HG03064 (cell line): ENCODE results near the gene IGDCC3.
A peak's percentile ranks its signal among the peaks of the same experiment; 100 is the strongest.

Experiments used
- ATAC-seq: cut with Tn5 transposase; IDR thresholded peaks from one replicate; pipeline ENCODE4 v1.9.1; 2021; ENCODE audit warnings: low read depth; ENCODE audit not compliant: unreplicated experiment

IGDCC3 gene

DNA sequence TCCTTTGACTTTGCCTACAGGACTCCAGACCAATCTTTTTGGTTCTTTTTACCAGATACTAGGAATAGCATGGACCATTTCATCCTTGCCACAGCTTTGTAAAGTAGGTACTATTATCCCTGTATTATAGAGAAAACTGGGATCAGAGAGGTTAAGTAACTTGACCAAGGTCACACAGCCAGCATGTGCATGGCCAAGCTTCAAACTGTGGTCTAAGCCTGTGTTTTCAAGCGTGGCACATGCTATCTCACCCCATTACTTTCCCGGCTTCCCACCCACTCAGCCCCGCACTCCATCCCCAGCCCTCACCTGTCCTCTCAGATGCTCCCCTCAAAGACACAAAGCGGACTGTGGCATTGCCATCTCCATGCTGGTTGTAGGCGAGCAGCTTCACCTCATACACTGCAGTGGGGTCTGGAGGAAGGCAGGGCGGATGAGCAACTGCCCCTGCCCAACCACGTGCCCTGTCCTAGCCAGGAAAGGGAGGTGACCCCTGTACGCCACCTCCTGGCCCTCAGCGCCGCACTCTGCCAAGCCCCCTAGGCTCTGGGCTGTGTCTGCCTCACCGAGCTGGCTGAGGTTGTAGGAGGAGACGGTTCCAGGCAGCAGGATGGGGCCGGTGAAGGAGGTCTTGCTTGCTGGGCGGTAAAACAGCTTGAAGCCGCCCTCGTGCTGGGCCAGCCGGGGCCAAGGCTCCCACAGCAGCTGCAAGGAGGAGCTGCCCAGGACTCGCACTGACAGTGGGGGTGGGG is 47.6 kb downstream of the IGDCC3 start:
- ATAC-seq: no peak

DNA sequence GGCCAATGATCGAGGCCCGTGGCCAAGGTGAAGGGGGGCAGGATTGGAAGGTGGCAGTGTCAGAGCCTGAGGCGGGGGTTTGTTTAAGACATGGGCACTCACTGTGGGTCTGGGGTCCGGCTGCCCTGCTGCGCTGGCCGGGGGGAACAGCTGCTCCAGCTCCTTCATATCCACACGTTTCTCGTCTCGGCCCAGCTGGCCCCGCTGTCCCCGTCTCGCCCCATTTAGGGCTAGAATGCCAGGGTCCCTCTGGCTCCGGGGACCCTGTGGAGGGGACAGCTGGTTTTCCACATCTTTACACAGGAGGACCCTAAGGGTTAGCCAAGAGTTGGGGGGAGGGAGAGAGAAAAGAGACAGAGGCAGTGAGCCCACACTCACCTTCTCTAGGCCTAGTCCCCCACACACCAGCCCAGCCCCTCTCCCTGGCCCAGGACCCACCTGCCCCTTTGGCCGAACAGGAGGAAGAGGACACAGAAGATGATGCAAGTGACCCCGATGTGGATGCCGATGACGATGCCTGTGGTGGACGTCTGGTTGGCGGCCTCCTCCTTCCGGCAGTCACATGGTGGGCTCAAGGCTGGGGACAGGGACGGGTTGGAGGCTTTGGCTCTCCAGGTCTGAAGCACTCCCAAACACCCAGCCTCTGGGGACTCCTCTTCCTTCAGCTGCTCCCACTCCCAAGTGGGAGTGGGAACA is 48.4 kb downstream of the IGDCC3 start:
- ATAC-seq: no peak

DNA sequence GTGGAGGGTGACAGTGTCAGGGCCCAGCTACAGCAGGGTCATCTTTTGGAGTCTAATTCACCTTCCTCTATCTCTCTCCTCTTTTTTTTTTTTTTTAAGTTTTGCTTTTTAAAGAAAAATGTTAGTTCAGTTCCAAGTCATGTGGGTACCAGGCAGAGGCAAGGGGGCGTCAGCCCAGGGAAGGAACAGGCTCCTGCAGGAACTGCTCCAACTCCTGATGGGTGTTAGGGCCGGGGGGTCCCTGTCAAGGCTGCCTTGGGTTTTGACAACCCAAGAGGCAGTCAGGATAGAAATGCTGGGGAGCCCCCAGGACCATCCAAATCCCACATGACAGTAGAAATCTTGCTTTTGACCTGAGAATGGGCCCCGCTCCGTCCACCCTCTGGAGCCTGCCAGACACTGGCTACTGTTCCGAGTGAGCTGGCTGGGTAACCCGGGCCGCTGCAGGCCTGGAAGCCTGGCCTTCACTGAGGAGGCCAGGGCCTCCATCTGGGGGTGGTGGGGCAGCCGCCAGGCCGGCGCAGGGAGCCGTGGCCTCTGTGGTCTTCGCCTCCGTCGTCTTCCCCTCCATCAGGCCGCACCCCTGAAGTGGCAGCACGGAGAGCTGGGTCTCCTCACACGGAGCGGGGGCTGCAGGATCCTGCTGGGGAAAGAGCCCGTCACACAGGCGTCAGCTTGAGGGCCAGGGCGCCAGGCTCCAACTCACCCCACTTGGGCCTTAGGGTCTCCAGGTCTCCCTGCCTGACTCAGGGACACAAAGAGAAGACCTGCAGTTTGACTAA is 49.1 kb downstream of the IGDCC3 start:
- ATAC-seq: no peak

DNA sequence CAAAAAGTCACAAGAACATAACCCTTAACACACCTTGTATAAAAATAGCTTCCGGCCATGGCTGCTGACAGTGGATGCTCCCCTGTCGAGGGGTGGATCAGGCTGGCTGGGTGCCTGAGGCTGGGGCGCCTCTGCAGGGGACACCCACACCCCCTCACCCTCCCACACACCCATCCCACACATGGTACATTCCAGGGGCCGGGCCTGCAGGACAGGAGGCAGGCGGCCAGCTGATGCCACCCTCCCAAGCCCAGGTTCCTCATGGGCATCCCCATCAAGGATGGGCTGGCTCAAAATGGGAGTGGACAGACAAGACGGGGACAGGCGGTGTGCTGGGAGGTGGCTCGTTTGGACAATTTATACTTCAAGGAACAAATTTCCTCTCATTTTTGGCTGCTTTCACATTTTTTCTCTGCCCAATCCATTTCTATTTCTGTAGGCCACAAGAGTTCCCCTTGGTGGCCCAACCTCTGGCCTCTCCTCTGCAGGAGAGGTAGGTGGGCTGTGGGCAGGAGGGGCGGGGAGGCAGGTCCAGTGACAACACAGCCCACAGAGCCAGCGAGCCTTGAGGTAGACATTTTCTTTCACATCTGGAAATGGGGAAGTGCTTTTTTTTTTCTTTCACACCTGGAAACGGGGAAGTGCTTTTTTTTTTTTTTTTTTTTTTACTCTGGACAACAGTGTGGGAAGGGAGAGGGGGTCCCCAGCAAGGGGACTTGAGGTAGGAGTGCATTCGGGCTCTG is 50.0 kb downstream of the IGDCC3 start:
- ATAC-seq: no peak

DNA sequence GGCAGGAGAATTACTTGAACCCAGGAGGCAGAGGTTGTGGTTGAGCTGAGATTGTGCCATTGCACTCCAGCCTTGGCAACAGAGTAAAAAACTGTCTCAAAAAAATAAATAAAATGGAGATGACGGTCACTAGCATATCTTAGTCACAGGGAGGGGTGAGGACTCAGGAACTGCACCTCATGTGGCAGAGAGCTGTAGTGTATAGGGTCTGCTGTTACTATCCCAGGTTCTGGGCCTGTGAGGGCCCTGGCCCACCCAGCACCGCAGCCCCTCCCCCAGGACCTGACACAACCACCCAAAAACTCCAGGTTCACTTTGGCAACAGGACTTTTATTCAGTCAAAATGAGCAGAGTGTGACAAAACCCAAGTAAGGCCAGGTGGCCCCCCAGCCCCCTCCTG is 51.0 kb downstream of the IGDCC3 start:
- no peak for ATAC-seq

DNA sequence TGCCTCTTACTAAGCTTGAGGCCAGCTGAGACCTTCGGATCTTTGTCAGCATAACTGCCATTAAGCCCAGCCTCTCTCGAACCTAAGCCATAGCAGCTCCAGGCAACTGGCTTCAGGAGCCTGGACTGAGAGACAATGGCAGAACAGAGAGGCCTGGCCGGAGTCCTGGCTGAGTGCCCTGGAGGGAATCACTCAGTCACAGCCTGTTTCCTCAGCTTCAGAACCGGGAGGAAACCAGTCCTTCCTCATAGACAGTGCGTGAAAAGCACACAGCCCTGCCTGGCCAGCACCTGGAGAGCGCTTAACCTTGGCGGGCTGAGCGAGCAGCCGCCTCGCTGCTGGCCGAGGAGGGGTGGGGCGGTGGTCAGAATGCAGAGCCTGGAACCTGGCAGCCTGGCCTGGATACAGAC is 51.7 kb downstream of the IGDCC3 start:
- ATAC-seq: no peak

DNA sequence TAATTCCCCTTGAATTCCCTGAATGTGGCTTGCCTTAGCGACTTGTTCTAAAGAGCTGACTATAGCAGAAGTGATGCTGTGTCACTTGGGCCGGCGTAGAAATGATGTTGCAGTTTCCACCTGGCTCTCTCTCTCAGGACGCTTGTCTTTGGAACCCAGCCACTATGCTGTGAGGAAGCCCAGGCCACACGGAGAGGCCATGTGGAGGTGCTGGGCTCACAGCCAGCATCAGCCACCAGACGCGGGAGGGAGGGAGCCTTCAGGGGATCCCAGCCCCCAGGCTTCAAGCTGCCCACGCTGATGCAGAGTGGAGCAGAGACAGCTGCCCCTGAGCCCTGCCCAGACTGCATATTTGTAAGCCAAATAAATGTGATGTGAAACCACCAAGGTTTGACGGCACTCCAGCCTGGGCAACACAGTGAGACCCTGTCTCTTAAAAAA is 54.7 kb downstream of the IGDCC3 start:
- ATAC-seq: no peak

DNA sequence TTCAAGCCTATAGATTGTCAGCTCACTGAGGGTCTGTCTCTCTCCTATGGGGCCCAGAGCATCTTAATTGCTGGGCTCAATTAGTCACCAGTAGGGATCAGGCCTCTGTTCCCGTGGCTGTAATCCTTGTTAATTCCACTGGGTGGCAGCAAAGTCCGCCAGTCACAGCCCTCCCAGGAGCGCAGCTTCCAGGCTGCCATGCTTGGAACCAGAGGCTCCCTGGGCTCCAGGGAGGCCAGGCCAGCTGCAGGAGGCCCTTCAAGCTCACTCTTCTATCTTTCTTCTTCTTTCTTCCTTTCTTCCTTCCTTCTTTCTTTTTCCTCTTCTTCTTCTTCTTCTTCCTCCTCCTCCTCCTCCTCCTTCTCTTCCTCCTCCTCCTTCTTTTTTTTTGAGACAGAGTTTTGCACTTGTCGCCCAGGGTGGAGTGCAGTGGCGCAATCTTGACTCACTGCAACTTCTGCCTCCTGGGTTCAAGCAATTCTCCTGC is 58.9 kb downstream of the IGDCC3 start:
- ATAC-seq: no peak

DNA sequence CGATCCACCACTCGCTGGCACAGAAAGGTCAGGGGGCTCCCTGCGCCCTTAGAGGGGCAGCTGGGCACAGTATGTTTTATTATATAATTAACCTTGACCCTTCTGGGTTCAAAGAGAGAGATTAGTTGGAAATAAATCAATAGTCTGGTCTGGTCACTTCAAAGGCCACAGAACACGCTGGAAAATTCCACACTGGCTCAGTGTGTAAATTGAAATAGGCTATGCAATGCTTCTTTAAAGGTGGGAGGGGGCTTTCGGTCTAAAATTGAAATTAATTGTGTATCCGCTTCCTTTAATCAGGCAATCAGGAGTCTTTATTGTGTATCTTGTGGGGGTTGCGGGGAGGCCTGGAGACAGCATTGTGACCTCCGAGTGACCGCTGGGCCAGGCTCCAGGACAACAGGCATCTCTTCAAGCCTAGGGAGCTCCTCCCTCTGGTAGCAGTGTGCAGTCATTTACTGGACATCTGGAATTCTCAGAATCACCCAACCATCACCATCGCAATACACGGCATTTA is 65.3 kb downstream of the IGDCC3 start:
- no peak for ATAC-seq

DNA sequence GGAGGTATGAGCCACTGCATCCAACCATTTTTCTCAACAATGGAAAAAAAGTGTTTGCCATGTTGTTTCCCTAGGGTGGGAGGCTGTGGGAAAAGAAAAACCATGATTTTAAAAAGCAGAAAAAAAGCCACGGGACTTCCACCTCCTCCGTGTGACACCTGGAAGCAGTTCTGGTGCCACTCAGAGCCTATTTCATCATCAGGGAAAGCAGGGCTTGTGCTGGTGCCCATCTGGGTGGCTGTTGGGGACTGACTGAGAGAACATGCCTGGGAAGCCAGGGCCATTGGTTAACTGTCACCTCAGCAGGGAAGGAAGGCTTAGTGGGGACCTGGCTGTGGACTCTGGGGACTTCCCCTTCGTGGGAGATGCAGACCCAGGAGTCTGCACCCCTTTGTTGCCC is 66.0 kb downstream of the IGDCC3 start:
- ATAC-seq: no peak

DNA sequence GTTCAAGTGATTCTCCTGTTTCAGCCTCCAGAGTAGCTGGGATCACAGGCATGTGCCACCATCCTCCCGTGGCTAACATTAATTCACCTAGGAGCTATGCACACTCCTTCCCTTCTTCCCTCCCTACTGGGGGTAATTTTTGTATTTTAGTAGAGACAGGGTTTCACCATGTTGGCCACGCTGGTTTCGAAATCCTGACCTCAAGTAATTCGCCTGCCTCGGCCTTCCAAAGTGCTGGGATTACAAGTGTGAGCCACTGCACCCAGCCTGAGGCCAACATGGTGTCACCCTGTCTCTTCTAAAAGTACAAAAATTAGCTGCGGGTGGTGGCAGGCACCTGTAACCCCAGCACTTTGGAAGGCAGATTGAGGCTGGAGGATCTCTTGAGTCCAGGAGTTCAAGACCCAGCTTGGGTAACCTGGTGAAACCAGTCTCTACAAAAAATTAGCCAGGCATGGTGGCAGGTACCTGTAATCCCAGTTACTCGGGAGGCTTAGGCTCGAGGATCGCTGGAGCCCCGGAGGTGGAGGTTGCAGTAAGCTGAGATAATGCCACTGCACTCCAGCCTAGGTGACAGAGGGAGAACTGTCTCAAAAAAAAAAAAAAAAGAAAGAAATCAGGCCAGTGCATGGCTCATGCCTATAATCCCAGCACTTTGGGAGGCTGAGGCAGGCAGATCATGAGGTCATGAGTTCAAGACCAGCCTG is 67.2 kb downstream of the IGDCC3 start:
- no peak for ATAC-seq

DNA sequence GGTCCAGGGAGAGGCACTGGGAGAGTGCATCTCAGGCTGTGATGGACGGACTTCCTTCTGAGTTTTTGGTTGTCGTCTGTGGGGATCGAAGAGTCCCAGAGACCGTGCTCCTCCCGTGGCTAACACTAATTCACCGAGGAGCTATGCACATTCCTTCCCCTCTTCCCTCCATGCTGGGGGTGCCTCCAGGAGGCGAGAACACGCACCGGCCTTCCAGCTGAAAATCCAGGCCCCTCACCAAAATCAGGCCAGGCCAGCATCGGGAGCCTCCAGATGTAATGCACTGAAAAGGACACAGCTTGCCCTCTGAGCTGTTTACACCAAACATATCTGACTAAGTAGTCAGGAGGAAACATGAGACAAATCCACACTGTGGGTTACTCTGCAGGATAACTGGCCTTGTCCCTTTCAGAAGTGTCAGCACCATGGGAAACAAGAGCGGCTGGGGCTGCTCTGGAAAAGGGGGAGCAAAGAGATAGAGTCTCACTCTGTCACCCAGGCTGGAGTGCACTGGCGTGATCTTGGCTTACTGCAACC is 67.9 kb downstream of the IGDCC3 start:
- no peak for ATAC-seq

DNA sequence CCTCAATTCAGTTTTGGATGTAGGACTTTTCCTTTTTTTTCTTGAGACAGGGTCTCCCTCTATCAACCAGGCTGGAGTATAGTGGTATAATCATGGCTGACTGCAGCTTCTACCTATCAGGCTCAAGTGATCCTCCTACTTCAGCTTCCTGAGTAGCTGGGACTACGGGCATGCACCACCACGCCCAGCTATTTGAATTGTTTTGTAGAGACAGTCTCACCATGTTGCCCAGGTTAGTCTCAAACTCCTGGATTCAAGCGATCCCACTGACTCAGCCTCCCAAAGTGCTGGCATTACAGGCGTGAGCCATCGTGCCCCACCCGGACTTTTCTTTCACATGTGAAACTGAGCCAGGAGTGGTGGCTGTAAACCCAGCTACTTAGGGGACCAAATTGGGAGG is 69.8 kb downstream of the IGDCC3 start:
- ATAC-seq: no peak

DNA sequence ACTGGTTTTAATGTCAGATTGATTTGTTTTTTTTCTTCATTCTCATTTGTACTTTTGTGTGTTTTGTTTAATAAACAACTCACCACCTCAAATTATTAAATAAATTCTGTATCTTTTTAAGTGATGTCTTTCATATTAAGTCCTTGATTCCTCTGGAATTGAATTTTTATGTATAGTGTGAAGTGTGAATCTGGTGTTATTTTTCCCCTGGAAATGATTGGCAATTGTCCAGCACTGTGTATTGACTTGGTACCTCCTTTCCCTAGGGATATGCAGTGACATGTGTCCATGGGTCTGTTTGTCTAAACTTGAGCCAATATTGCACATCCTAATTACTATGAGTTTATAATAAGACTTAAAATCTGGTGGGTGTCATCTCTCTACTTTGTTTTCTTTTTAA is 71.3 kb downstream of the IGDCC3 start:
- no peak for ATAC-seq

DNA sequence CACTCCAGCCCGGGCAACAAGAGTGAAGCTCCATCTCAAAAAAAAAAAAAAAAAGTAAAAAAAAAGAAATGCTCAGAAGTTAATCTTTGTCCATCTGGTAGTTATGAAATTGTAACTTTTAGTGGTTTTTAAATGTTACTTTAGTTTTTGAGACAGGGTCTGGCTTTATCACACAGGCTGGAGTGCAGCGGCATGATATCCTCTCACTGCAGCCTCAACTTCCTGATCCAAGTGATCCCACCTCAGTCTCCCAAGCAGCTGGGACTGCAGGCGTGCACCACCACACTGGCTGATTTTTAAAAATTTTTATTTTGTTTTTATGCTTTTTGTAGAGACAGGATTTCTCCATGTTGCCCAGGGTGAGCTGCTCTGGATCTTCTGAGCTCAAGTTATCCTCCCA is 72.0 kb downstream of the IGDCC3 start:
- ATAC-seq: no peak

DNA sequence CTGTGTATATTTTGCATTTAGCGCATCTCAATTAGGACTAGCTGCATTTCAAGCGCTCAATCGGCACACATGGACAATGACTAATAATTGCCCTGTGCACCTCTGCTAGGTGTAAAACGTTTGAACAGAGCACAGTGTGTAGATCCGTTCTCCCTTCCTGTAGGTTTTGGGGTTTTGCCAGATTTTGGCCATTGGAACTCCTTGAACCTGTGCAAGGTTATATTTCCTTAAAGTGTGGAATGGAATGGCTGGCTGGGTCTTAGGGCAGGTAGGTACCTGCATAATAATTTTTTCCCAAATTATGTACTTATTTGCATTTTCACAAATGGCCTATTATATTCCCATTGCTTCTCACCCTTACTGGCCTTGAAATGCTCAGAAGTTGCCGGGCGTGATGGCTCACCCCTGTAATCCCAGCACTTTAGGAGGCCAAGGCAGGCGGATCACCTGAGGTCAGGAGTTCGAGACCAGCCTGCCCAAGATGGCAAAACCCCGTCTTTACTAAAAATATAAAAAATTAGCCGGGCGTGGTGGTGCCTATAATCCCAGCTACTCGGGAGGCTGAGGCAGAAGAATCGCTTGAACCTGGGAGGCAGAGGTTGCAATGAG is 72.5 kb downstream of the IGDCC3 start:
- no peak for ATAC-seq

DNA sequence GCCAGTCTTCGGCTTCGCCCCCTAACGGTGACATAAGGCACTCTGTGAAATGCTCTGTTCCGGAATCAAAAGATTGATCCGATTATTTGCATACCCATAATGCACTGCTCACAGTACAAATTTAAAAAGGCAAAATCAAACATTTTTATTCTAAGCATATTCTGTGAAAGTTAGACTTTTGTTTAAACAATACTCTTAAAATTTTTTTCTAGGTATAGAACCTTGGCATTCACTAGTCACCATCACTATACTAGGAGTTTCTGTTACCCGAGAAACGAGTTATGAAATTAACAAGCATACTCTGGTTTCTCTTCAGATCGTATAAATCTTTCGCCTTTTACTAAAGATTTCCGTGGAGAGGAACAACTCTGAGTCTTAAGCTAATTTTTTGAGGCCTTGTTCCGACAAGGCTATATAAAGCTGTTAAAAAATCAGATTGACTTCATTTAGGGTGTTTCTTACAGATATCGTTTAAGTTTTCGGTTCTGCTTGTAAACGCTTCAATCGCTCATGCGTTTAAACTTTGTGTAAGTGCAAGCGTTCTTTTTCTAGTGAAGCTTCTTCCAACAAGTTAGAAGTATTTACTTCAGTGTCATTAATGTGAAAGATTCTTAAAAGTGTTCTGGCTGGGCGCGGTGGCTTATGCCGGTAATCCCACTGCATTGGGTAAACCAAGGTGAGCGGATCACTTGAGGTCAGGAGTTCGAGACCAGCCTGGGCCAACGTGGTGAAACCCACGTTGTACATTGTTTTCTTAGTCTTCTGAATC is 73.2 kb downstream of the IGDCC3 start, which contains the start of gene RNU5B-1:
RNU5B-1 (plus strand) TSS at position 297 of the 769 bp plus-strand sequence.
- peak; percentile 58 for ATAC-seq

DNA sequence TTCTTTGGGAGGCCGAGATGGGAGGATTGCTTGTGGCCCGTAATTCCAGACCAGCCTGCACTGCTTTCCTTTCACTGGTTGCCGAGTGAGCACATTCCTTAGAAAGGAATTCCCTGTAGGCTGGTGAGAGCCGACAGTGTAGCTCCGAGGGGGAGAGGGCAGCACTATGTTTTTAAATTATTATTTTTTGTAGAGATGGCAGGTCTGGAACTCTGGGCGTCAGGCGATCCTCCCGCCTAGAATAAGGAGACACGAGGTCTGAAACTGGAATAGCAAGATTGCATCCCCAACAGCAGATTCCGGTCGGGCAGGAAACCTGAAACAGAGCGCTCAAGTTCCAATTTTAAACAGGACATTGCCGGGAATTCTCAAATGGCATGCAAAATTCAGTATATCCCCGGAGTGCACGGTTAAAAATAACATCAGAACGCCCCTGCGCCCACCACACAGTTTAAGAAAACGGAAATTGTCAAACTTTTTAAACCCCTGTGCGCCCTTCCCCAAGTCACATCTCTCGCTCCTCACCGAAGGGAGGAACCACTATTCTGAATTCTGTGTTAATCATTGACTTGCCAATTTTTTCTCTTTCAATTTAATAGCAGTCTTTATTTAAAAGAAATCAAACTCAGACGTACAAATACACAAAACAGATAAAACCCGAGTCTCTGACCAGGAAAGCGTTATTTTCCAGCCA is 74.0 kb downstream of the IGDCC3 start:
- no peak for ATAC-seq
